NCI-H526 (cell line): ENCODE measurements around the gene TROAP.
A peak's percentile ranks its signal among the peaks of the same experiment; 100 is the strongest.

ENCODE experiments used
- DNase-seq, 2 experiments: peaks; one replicate each; lab custom pipeline; 2025; lab: John Stamatoyannopoulos, UW

Gene TROAP

DNA sequence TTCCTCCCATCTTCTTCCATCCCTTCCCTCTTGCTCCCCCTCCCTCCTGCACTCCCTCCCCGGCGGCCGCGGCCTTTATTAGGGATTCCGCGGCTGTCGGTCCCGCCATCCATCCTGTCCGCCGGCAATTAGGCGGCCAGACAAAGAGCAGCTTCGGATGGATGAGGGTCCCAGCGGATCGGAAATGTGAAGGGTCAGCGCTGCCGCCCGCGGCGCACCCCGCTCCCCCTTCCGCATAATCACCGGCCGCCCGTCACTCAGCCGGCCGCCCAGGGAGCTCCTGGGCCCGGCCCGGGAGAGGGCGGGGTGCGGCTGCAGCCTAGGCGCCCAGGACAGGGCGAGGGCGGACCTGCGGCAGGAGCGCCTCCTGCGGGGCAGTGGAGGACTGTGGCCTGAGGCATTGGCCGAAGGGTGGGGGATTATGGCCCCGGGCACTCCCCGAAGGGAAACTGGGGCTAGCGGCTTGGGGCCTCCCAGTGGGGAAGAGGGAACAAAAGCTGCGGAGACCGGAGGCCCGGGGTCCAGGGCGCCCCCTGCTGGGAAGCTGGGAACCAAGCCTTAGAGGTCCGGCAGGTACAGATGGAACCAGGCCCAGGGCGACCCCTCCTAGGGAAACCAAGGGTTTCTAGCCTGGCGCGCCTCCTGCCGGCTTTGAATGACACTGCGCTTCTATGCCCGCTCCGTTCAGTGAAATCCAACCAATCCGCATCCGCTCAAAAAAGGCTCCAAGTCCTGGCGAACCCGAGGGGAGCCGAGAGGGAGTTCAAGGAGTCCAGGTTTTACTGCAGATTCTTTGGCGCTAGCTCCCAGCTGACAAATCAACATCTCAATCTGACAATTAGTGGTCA, 19.2 kb downstream of the TROAP start:
- peak; percentile 90 to 98 for DNase-seq

DNA sequence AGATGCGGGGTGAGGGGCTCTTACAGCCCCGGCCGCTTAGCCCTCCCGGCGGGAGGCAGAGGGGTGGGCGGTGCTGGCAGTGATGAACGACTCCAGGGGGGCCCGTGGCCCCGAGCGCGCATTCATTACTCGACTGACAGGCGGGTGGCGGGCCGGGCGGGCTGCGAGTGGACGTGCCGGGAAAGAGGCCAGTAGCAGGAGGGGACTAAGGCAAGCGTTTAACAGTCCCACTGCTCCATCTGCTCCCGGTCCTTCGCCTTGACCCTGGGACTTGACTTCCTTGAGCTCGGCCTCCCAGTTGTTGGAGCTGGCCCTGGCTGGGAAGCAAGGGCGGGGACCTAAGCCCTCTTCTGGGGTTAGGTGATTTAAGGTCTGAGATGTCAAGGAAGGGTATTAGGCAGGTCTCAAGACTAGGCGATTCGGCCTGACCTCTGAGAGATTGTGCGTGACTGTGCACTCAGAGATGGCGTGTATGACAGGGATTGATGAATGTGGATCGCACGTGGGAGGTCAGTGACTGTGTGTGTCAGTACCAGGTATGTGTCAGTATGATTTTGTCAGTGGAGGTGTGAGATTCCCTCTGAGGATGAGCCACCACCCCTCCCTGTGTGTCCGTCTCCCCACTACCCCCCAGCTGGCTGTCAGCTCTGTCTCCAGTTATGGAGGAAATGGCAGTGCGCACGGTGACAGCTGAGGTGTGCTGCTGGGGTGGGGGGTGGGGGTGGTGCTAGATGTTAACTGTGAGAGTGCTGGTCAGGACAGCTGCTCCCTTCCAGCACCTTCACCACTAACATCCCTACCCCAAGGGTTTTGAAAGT, 20.1 kb downstream of the TROAP start:
- DNase-seq: peak in 1 of 2 experiments; percentile 28

DNA sequence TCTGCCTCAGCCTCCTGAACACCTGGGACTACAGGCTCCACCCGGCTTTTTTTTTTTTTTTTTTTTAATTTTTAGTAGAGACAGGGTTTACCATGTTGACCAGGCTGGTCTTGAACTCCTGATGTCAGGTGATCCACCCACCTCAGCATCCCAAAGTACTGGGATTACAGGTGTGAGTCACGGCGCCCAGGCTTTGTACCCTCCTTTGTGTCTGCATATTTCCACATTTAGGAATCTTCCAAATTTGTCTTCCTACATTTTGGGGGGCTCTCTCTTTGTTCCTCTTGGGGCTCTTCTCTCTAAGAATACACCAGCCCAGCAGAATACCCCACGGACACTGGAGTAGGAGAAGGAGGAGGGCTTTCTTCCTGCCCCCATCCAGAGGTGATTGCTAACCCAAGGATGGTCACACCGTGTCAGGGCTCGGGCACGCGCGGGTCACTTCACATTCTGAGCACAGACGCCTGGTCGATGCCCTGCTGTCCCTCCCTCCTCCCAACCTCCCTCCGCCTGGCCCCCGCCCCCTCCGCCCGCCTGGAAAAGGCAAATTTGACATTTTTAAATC, 21.5 kb downstream of the TROAP start:
- no peak for DNase-seq

DNA sequence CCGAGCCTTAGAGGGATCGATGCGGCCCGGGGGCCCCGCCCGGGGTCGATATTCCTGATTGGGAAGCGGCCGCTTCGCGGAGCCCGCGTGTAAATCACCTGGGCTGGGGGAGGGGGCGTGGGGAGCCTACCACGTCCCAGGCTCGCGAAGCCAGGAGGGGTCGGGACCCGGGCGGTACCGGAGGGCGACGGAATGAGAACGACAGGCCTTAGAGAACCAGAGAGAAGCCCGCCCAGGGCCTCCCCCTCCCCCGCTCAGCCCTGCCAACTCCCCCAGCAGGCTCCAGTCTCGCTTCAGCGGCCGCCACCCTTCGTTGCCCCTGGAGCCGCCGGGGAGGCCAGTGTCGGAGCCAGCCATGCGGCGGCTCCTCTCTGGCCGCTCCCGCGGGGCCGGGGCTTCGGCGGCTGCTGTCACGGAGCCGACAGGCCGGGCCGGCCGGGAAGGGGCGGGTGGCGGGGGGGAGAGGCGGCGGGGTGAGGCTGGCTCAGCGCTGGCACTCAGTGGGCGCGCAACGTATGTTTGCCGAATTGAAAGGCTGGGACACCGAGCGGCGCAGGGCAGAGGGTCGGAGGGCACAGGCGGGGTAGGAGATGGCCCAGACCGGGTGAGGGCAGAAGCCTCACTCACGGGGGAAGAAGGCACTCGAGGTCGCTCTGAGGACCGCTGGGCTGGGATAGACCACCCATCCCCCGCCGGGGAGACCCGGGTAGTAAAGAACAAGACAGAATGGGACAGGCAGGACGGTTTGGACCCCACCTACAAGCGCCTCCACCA, 22.2 kb downstream of the TROAP start:
- peak; percentile 73 to 92 for DNase-seq

DNA sequence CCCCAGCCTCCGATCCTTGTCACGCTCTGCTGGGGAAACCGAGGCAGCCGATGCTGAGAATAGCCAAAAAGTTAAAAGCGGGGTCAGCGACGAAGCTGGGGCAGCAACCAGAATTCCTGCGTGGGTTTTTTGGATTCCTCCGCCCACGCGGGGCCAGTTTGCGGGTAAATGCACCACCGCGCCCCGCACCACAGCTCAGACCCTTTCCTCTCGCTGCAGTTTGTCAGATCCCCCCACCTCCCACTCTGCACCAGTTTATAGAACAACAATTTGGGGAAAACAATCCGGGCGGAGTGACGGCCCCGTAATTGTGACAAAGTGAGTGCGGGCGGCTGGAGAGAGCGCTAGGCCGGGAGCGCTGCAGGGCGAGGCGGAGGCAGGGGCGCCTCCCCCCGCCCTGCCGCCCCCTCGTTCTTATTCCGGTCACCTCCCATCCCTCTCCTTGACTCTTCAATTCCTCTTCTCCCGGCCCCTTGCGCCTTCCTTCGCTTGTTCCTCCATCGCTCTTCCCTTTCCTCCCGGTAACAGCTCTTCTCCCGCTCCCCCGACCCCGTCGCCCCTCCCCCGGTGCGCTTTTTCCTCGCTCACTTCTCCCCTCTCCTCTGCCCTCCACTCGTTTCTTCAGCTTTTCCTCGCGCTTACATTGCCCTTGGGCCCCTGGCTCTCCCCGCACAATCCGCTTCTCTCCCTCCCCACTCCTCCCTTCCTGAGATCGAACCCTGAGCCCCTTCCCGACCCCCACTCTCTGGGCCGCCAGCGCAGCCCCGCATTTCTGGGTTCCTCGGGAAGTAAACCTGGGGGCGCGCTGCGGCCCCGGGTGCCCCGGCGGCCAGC, 23.0 kb downstream of the TROAP start:
- peak; percentile 42 to 54 for DNase-seq

DNA sequence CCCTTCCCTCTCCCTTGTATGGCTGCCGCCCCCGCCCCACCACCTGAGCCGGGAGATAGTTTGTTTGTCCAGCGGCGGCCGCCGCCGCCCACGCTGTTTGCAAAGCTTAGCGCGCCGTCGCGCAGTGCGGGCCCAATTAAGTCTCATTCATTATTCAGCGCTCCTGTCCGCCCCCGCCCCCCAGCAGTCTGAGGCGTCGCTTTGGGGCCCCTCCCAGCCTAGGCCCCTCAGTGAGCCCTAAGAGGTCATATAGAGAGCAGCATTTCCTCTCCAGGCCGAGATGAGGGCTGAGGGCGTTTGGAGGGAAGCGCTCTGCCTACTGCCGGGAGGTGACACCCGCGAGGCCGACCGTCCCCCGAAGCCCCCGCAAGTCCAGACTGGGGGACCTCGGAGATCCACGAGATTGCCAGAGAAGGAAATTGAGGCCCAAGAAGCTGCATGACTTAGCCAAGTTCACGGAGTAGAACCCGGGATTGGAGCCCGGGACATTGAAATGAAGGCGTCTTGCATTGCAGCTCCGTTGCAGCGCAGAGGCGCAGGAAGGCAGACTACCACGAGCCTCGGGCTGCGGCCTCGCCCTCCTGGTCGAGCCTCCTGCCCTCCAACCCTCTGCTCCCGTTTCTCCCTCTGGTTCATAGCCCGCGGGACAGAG, 23.7 kb downstream of the TROAP start, which contains the start of gene DNAJC22:
Gene DNAJC22, plus strand, starts transcription at position 230 of the 652 bp plus-strand sequence. CDS start 1,985 bp downstream, outside the sequence.
- DNase-seq: peak; percentile 67 to 85

DNA sequence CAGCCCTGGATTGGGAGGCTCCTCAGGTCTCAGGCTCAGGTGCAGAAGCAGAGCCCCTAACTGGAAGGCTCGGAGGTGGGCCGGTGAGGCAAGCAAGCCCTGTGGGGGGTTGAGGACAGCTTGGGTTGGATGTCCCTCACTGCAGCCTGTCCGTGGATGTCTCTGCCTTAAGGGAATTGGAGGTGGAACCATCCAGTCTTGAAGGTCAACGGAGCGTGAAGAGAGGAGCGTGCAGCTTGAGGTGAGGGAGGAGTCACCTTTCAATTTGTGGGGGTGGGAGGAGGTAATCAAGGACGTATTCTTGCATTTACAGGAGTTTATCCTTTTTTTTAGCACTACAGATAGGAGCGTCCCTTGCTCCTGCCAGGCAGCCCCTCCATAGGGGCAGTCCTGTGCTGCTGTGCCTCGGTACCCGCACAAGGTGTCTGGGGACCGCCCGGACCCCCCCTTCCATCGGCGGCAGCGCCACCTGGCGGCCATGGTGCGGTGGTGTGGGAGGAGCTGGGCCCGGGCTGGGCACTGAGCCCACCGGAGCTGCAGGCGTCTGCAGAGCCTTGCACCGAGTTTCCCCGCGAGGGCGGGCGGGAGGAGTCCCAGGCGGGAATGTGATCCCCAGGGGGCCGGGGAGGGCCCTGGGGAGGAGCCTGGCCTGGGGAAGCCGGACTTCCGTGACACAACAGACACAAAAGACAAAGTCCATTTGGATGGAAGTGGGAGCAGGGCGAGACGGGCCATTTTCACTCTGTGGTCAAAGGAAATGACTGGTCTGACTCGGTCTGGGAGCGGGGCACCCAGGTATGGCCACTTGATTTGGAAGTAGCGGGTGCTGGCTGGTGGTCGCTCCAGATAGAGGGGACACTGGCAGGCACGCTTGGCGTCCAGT, 24.5 kb downstream of the TROAP start:
- DNase-seq: peak; percentile 87 to 90

DNA sequence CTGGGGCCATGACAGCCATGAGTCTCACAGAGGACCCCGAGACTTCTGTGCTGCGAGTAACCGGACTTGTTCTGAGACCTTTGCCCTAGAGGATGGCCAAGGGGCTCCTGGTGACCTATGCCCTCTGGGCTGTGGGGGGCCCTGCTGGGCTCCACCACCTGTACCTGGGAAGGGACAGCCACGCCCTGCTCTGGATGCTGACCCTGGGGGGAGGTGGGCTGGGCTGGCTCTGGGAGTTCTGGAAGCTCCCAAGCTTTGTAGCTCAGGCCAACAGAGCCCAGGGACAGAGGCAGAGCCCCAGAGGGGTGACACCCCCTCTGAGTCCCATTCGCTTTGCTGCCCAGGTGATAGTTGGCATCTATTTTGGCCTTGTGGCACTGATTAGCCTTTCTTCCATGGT, 25.7 kb downstream of the TROAP start:
- no peak for DNase-seq

DNA sequence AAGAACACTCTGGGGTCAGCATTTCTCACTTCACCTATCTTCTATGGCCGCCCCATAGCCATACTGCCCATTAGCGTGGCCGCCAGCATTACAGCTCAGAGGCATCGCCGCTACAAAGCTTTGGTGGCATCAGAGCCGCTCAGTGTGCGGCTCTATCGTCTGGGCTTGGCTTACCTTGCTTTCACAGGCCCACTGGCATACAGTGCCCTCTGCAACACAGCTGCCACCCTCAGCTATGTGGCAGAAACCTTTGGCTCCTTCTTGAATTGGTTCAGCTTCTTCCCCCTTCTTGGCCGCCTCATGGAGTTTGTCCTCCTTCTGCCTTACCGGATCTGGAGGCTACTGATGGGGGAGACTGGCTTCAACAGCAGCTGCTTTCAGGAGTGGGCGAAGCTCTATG, 26.2 kb downstream of the TROAP start:
- no peak for DNase-seq

DNA sequence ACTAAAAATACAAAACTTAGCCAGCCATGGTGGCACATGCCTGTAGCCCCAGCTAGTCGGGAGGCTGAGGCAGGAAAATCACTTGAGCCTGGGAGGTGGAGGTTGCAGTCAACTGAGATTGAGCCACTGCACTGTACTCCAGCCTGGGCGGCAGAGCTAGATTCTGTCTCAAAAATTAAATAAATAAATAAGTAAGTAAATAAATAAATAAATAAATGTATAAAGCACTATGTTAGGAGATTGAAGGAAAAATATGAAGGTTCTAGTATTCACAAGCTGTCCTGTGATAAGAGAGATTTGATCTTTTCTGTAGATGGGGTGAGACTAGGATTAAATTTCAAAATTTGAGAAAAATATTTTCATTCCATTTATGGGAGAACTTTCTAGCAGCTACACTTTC, 29.3 kb downstream of the TROAP start:
- DNase-seq: no peak

DNA sequence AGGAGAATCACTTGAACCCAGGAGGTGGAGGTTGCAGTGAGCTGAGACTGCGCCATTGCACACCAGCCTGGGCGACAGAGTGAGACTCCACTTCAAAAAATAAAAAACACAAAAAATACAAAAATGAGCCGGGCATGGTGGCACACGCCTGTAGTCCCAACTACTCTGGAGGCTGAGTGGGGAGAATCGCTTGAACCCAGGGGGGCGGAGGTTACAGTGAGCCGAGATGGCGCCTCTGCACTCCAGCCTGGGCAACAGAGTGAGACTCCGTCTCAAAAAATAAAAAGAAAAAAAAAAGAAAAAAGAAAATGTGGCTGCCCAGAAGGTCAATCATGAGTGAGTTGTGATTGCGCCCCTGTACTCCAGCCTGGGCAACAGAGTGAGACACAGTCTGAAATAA, 32.9 kb downstream of the TROAP start:
- DNase-seq: no peak

DNA sequence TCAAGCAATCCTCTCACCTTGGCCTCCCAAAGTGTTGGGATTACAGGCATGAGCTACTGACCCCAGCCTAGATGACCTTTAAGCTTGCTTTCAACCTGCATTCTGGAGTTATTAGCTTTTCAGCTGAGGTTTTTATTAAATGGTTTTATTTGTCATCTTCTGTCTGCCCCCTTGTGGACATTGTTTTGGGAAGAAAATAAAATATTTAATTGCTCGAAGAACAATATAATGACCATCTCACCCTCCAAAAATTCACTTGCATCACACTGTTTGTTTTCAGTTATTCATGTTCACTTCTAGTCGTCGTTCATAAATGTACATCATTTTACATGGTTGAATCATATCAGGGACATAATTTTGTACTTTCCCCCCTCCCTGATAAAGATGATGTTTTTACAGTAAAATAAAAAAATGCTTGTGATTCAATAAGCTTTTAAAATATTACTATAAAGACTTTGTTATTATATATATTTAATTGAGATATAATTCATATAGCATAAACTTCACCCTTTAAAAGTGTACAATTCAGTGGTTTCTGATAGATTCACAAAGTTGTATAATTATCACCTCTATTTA, 34.1 kb downstream of the TROAP start:
- no peak for DNase-seq

DNA sequence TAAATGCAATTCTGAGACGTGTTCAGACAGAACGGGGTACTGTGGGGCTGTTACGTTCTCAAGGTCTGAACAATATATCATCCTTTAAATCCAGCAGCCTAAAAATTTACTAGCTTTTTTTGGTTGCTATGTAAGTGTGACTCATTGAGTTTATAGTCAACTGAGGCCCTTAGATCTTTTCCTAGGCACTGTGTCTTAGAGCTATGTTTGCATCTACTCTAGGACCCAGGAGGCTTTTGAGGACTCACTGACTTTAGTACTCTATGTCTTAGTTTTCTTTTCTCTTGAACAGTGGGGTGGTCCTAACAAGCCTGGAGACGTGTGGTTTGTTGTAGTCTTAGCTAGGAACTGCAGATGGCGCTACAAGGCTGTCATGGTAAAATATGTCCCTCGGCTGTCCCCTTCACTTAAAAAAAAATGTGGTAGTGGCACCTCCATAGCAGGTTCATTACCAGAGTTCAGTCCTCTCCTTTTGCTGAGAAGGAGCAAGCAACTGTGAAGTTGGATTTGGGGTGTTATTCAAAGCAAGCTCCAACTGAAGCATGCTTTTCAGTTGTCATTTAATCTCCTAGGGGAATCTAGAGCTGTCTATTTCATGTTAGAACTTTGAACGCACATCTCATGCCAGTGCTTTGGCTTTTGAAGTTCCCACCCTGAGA, 35.6 kb downstream of the TROAP start:
- peak; percentile 65 to 84 for DNase-seq

DNA sequence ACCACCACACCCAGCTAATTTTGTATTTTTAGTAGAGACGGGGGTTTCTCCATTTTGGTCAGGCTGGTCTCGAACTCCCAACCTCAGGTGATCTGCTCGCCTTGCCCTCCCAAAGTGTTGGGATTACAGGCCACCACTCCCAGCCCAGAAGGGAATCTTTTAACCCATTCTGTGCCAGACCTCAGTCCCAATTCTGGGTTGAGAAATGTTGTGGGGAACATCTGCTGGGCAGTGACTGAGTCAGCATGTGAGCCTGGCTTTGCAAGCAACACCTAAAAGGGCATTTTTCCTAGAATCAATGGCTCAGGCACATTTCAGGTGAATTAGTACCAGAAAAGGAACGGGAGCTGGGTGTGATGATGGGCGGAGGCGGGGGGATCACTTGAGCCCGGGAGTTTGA, 36.6 kb downstream of the TROAP start:
- no peak for DNase-seq

DNA sequence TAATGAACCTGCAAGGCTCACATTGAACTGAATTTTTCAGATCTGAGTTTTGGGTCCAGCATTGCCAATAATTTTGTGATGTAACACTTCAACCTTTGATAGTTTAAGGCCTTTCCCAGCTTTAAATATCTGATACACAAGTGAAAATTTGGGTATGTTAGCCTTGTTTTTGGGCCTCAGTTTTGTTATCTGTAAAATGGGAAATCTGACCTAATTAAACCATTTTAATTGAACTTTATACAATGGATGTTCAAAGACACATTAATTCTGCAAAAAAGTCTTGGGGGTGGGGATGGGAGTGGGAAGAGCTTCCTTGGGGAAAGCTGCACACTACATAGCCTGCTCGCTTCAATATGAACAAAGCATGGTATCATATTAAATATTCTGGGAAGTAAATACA, 39.0 kb downstream of the TROAP start:
- no peak for DNase-seq

DNA sequence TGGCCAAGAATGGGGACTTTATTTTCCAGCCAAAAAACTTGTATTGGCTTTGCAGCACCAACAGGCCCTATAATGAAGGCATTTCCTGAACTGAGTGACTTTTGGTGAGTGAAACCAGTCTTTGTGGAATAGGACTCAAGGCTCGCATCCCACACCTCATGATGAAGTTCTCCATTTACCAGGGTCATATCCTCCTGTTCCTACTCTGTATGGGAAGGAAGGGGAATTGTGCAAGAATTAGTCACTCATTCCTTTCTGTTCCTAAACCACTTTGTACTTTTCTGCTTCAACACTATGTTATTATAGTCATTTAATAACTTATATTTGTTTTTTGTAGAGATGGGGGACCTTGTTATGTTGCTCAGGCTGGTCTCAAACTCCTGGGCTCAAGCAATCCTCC, 41.9 kb downstream of the TROAP start:
- DNase-seq: no peak

DNA sequence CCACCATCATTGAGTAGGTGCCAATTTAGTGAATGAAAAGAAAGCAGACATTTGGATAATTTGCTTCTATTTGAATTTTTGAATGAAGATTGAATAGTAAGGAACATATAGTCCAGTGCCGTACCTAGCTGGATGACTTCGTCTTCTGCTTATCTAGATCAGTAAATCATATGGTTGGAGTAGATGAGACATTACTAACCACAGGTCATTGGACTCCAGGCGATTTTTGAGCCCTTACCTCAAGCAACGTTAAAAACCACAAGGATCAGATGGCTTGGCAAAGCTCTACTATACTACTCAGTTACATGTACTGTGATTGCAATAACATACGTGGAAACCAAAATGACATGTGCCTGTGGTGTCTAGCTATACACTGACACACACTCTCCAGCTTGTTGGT, 42.5 kb downstream of the TROAP start:
- no peak for DNase-seq

DNA sequence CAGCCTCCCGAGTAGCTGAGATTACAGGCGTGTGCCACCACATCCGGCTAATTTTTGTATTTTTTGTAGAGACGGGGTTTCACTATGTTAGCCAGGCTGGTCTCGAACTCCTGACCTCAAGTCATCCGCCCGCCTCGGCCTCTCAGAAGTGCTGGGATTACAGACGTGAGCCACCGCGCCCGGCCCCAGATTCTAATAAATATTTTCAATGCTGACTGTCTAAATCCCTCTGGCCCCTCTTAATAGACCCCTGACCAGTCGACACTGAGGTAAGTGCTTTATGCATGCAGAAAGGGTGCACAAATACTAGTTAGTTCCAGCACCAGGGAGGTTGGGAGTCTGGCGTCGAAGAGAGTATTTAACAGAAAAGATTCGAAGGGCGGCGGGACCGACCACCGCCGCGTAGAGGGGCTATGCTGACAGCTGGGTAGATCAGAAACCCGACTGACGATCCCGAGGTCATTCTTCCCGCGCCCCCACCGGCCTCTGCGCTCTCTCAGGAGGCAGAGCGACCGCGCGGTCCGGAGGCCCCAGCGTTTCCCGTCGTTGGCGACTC, 43.1 kb downstream of the TROAP start:
- DNase-seq: no peak
